Neural cell (in vitro differentiated cells): ENCODE measurements around the gene RFTN1.

Experiments used
- EP300 ChIP-seq: fragments of 450-650 bp; conservative IDR thresholded peaks from 2 replicates; pipeline ENCODE4 v1.6.1; 2014; ENCODE audit warnings: antibody characterized with exemption, mild to moderate bottlenecking, moderate library complexity; ENCODE audit not compliant: poor library complexity, severe bottlenecking
- POLR2AphosphoS5 ChIP-seq: IDR thresholded peaks from 2 replicates; pipeline ENCODE4 v1.6.1; 2012
- RAD21 ChIP-seq: fragments of 450-650 bp; conservative IDR thresholded peaks from 2 replicates; pipeline ENCODE4 v1.6.1; 2014; ENCODE audit warnings: antibody characterized with exemption, mild to moderate bottlenecking, moderate library complexity
- REST ChIP-seq: IDR thresholded peaks from 2 replicates; pipeline ENCODE4 v1.6.1; 2012; ENCODE audit warnings: borderline replicate concordance
- TAF1 ChIP-seq: IDR thresholded peaks from 2 replicates; pipeline ENCODE4 v1.6.1; 2012; ENCODE audit warnings: low read depth
- TF ChIP-seq, protein P1 (sequence below): fragments of 450-650 bp; IDR thresholded peaks from 2 replicates; pipeline ENCODE4 v1.5.1; 2014; ENCODE audit warnings: antibody characterized with exemption, mild to moderate bottlenecking, moderate library complexity; ENCODE audit not compliant: poor library complexity, severe bottlenecking

DNA sequence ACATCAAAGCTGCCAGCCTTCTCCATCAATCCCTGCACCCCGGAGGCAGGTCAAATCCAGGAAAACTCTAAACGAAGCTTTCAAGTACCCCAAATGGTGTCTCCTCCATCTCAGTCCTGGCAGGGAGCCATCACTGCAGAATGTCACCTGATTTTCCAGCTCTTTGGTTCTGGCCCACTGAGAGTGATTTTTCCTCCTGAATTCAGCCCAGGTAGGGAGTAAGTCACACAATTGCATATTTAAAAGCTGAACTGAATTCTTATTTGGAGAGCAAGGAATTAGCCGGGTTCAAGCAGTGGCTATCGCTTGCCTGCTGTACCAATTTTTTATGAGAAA, 5.3 kb downstream of the RFTN1 start:
- TF ChIP-seq, protein P1, sequence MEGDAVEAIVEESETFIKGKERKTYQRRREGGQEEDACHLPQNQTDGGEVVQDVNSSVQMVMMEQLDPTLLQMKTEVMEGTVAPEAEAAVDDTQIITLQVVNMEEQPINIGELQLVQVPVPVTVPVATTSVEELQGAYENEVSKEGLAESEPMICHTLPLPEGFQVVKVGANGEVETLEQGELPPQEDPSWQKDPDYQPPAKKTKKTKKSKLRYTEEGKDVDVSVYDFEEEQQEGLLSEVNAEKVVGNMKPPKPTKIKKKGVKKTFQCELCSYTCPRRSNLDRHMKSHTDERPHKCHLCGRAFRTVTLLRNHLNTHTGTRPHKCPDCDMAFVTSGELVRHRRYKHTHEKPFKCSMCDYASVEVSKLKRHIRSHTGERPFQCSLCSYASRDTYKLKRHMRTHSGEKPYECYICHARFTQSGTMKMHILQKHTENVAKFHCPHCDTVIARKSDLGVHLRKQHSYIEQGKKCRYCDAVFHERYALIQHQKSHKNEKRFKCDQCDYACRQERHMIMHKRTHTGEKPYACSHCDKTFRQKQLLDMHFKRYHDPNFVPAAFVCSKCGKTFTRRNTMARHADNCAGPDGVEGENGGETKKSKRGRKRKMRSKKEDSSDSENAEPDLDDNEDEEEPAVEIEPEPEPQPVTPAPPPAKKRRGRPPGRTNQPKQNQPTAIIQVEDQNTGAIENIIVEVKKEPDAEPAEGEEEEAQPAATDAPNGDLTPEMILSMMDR, result no peak
- no peak for TF ChIP-seq TAF1
- TF ChIP-seq RAD21, result no peak
- TF ChIP-seq REST, result no peak
- no peak for TF ChIP-seq EP300
- no peak for TF ChIP-seq POLR2AphosphoS5
